CD4-positive, alpha-beta T cell treated with Interleukin-12 subunit alpha and Interleukin-12 subunit beta, for 1 hour (primary cell): ENCODE results near the gene CHRNA10.
"Not testable (repeated sequence)": the region's sequence is repeated elsewhere in the genome, so short reads cannot be mapped to it uniquely, and the experiment has no call there.

ENCODE experiments used
- DNase-seq: peaks from one replicate; pipeline ENCODE4 v3.0.0-alpha.2; 2020

CHRNA10 gene

DNA sequence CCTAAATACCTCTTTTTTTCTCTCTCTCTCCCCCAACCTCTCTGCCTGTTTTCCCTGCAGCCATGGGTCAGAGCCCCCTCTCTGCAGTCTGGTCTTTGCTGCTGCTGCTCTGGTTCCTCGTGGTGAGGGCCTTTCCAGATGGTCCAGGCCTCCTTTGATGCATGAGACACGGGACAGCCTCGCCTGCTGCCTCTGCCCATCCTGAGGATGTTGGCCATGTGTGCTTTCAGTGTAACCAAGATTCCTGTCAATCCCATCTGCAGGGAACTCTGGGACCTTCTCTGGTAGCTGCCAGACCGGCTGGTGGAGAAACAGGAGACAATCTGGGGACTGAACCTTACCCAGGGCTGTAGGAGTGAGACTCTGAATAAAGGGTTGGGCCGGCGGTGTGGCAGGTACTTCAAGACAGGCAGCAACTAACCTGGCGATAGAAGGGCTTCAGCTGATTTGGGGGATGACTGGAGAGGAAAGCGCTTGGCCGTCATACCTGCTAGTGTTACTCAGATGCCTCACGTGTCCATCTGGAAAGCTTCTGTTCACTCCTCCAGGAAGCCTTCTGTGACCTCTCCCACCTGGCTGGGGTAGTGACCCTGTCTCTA is 7.1 kb downstream of the CHRNA10 start:
- DNase-seq: no peak

DNA sequence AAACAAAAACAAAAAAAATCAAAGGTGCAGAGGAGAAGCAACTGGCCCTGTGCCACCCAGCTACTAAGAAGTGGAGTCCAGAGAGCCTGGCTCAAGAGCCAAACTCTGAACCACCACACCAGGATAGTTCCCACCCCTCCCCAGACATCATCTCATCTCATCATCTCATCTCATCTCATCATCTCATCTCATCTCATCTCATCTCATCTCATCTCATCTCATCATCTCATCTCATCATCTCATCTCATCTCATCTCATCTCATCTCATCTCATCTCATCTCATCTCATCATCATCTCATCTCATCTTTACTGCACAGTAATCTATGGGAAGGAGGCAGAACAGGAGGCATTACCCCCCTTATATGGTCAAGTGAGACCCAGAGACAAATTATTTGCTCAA is 8.3 kb downstream of the CHRNA10 start:
- DNase-seq: no peak

DNA sequence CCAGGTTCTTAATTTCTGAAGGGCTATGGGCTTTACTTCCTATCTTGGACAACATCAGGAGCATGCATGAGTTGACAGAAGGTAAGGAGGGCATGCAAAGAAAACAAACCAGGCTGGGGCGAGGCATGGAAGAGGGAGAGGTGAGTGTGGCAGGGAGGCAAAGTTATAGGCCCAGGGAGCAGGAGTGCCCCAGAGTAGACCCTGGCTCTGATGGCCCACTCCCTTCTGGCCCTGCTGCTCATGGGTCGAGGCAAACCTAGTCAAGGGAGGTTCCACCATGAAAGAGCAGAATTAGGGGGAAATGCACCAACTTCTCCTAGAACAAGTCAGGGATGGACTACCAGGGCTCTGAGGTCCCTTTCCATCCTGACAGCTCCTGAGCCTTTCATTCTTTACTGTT is 10.2 kb downstream of the CHRNA10 start:
- no peak for DNase-seq

DNA sequence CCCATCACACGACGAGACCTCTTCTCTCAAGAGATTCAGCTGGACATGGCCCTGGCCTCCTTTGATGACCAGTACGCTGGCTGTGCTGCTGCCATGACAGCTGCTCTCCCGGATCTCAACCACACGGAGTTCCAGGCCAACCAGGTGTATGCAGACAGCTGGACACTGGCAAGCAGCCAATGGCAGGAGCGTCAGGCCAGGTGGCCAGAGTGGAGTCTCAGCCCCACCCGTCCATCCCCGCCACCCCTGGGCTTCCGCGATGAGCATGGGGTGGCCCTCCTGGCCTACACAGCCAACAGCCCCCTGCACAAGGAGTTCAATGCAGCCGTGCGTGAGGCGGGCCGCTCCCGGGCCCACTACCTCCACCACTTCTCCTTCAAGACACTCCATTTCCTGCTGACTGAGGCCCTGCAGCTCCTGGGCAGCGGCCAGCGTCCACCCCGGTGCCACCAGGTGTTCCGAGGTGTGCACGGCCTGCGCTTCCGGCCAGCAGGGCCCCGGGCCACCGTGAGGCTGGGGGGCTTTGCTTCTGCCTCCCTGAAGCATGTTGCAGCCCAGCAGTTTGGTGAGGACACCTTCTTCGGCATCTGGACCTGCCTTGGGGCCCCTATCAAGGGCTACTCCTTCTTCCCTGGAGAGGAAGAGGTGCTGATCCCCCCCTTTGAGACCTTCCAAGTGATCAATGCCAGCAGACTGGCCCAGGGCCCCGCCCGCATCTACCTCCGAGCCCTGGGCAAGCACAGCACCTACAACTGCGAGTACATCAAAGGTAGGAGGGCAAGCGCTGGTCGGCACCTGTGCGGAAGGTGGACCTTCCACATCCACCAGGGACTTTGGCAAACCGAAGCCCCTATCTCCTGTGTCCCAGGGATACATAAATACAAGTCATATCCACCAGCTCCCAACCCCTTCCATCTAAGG is 11.3 kb downstream of the CHRNA10 start:
- DNase-seq: no peak

DNA sequence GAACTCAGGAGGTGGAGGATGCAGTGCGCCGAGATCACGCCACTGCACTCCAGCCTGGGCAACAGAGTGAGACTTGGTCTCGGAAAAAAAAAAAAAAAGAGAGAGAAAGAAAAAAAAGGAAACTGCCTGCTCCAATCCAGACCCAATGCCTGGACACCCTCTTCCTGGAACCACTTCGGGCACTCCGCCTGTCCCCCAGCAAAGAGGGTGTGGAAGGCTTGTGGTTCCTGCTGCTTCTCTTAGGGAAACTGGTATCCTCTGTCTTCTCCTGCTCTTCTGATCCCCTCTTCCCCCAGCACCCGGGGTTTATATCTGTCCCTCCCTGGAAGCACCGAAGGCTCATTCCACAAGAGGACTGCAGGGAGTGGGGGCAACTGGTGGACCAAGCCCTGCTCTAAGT is 12.9 kb downstream of the CHRNA10 start:
- no peak for DNase-seq

DNA sequence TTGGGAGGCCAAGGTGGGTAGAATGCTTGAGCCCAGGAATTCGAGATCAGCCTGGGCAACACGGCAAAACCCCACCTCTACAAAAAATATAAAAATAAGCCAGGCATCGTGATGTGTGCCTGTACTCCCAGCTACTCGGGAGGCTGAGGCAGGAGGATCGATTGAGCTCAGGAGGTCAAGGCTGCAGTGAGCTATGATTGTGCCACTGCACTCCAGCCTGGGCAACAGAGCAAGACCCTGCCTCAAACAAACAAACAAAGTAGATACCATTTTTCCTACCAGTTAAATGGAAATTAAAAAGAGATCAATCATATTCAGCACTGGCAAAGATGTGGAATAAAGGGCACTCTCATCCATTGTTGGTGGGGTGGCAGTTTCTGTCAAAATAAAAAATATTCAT is 13.9 kb downstream of the CHRNA10 start:
- DNase-seq: not testable (repeated sequence)

DNA sequence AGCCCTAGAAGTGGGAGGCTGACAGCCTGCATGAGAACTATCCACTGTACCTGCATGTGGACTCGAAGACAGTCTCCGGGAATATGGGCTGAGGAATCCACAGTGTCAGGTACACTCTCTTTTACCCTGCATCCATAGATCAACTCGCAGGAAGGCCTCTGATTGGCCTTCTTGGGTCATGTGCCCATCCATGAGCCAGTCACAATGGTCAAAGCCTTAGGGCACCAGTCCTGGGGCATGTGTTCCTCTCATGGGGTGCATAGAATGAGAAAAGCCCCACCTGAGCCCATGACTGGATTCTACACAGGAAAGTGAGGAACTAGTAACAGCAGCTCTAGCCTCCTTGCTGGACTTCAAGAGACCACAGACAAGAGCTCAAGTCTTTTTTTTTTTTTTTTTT is 15.6 kb downstream of the CHRNA10 start:
- DNase-seq: no peak

DNA sequence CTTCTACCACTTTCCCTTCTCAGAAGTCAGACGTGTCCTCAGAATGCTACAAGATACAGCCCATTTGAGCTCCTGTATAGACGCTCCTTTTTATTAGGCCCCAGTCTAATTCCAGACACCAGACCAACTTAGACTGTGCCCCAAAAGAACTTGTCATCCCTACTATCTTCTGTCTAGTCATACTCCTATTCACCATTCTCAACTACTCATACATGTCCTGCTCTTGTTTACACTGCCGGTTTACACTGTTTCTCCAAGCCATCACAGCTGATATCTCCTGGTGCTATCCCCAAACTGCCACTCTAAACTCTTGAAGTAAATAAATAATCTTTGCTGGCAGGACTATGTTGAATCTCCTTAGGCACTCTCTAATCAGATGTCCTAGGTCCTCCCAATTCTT is 18.7 kb downstream of the CHRNA10 start:
- DNase-seq: not testable (repeated sequence)

DNA sequence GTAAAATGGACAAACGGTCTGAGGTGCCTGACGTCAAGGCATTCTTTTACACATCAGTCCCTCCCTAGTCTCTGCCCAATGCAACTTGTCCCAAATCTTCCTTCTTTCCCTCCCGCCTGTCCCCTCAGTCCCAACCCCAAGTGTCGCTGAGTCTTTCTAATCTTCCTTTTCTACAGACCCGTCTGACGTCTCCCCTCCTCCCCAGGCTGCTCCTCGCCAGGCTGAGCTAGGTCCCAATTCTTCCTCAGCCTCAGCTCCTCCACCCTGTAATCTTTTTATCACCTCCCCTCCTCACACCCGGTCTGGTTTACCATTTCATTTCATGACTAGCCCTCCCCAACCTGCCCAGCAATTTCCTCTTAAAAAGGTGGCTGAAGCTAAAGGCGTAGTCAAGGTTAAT is 21.8 kb downstream of the CHRNA10 start:
- DNase-seq: not testable (repeated sequence)

DNA sequence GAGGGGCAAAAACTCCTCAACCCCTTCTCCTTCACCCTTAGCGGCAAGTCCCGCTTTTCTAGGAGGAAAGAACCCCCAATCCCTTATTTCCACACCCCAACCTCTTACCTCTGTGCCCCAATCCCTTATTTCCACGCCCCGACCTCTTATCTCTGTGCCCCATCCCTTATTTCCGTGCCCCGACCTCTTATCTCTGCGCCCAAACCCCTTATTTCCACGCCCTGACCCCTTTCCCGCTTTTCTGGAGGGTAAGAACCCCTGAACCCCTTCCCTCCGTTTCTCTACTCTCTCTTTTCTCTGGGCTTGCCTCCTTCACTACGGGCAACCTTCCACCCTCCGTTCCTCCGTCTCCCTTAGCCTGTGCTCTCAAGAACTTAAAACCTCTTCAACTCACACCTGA is 22.3 kb downstream of the CHRNA10 start:
- DNase-seq: not testable (repeated sequence)

DNA sequence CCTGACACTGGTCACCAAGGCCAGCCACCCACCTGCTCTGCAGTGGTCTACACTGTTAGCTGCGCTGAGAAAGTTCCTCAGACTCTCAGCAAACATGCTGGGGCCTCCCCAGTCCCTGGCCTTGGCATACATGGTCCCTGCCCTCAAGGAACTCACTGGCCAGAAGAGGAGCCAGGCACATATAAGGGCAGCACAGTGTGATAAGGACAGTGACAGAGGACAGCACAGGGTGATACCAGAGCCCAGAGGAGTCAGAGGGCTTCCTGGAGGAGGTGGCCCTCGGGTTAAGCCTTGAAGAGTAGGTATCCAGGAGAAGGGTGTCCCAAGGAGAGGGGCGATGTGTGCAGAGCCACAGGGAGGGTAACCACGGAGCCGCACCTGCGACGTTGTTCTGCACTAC is 25.6 kb downstream of the CHRNA10 start:
- DNase-seq: no peak

DNA sequence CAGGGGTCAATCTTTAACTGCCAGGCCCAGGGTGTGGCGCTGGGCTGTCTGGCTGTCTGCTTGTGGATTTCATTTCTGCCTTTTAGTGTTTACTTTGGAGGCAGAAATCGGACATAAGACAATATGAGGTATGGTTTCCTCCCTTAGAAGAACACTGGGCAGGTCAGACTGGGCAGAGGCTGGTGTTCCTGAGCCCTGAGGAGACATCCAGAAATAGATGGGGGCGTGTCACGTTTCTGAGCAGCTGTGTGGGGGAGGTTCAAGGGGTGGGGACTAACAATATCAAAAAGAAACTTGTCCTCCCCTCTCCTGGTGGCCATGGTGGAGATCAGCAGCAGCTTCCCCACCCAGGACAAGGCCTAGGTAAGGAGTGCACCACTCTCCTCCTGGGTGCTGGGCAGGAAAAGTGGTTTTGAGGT is 26.4 kb downstream of the CHRNA10 start, which contains the start of gene ART1:
TSS of gene ART1 (plus strand) at position 312 of the 419 bp plus-strand sequence. CDS start 14,086 bp downstream, outside the sequence.
- no peak for DNase-seq

DNA sequence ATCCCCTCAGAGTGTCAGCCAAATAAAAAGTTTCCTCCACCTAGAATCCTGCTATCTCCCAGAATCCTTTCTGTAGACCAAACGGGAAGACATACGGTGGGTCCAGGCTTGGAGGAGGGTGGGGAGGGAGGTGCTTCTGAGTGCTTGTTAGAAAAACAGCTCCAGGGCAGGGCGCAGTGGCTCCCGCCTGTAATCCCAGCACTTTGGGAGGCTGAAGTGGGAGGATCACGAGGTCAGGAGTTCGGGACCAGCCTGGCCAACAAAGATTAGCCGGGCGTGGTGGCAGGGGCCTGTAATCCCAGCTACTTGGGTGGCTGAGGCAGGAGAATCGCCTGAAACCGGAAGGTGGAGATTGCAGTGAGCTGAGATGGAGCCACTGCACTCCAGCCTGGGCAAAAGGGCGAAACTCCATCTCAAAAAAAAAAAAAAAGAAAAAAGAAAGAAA is 28.1 kb downstream of the CHRNA10 start:
- DNase-seq: not testable (repeated sequence)

DNA sequence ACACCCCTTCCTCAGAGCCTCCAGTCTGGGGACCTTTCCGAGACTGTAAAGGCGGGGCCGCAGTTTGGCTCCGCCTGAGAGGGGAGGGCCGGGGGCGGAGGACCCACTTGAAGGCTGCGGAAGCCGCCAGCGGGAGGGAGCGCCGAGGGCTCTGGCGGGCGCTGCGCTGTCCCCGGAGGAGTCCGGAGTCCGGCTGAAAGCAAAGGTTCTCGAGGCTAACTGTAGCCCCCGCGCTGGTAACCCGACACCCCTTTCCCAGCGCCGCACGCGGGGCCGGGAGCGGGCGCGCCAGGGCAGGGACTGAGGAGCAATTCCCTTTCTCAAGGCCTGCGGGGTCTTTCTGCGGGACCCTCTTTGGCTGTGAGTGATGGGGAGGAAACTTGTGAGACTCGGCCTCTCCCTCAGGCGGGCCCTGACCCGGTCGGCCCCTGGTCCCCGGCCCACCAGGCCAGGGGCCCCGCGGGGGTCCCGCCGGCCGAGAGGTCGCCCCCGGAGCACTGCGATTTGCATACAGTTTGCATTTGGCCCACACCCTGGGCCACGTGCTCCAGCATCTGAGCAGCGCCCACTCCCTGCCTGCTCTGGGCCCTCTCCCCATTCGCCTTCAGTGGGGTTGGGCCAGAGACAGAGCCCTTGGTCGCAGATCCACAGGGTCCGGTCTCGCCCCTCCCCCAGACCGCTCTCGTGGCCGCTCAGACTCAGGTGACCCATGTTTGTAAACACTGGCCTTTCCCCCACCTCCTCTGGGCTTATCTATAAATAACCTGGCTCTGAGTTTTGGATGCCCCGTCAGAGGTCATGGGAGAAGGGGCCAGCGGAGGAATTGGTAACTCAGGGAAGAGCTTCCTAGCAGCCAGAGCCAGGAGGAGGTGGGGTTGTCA is 28.9 kb downstream of the CHRNA10 start:
- DNase-seq: peak; percentile 82

DNA sequence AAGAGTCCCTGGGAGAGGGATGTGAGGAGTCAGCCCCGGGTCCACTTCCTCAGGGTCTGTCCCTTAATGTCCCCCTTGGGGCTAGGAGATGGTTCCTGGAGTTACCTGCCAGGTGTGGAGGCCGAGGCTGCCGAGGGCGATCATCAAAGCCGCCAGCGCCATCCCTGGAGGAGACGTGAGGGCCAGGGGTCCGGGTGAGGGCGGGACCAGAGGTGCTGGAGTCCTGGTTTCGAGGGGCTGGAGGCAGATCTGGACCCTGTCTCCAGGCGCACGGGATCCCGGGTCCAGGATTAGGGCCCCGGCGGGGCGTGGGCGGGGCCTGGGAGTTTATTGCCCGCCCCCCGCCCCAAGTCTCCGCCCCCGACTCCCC is 29.5 kb downstream of the CHRNA10 start, which contains the start of gene ART5:
TSS of gene ART5 (minus strand) at position 292 of the 370 bp plus-strand sequence. CDS start at position 162, 130 bp downstream.
- no peak for DNase-seq

DNA sequence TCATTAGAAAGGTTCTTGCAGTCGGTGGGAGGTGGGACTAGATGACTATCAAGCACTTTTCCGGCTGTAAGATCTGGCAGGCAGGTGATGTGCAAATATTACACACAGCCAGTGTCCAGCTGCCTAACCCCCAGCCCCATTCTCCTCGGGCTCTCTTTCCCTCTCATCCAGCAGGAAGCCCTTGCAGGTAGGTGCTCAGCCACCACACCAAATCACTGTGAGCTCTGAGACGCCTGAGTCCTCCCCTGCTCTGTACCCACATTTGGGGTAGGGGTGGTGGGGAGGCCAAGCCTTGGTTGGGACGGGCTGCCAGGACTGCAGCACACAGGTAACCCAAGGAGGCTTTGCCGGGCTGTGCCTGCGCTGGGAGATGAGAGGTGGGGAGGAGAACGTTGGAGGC is 30.0 kb downstream of the CHRNA10 start:
- no peak for DNase-seq

DNA sequence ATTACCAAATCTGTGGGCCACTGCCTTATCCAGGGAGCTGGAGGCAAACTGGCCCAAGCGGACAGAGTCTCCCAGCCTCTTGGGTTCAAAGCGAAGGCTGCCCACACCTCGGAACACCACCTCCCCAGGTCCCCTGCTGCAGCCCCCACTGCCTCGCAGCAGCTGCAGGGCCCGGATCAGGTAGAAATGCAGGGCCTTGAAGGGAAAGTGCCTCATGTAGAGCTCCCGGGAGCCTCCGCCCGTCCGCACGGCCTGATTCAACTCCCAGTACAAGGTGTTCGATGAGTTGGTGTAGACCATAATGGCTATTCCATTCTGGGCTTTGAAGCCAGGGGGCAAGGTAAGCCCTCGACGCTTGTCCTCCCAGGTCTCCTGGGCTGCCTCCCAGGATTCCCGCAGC is 31.3 kb downstream of the CHRNA10 start:
- no peak for DNase-seq

DNA sequence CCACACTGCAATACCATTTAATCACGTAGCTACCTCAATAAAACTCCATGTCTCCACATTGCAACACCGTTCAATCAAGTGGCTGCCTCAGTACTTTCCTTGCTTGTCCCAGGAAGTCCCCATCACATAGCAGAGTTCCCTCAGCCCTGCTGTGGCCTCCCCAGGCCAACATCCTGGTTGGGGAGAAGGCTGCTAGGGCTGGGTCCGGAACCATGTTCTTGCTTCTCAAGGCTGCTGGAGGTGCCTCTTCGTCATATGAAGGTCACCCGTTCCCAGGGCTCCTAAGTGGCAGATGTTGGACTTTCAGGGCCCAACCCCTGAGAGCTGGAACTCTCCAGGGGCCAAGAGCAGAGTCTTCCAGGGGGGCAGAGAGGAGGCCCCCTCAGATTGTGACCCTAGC is 32.7 kb downstream of the CHRNA10 start:
- DNase-seq: no peak

DNA sequence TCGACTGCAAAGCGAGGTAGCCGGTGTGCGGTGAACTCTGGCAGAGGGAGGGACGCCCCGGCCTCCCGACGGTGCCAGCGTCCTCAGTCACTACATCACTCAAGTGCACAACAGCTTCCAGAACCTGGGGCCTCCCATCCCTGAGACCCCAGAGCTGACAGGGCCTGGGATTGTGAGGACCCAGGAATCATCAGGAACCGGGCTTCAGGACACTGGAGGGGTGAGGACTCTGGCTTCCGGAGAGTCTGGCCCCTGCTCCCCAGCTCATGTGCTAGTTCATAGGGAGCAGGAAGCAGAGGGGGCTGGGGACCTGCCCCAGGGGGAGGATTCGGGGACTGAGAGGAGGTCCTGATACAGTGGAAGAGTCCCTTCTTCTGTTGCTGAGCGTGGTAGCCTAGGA is 34.0 kb downstream of the CHRNA10 start:
- DNase-seq: no peak

DNA sequence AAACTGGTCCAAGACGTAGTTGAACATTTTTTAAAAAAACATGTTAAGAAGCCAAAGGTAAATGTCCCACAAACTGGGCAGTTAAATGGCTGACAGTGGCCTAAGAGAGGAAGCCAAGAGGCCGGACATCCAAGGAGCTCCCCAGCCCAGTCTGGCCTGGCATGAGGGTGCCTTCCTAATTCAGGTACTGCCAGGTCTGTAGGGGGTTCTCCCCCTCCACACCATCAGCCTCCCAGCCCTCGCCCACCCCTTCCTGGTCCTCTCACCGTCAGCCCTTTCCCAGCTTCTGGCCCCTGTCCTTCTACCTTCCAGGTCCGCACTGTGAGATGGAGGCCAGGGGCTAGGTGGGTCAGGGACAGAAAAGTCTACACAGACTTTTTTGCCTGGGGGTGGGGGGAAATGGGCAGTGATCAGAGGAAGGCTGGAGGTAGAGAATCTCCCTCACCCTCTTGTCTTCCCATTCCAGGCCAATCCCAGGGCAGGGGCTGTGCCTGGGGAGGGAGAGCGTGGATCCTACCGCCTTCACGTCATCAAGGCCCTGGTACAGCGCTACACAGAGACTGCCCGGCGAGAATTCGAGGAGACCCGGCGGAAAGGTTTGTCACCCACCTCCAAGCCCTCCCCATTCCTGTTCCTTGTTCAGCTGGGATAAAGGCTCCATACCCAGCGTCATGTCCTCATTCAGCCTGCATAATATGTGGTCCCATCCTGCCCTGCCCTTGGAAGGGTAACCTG is 35.4 kb downstream of the CHRNA10 start:
- no peak for DNase-seq

DNA sequence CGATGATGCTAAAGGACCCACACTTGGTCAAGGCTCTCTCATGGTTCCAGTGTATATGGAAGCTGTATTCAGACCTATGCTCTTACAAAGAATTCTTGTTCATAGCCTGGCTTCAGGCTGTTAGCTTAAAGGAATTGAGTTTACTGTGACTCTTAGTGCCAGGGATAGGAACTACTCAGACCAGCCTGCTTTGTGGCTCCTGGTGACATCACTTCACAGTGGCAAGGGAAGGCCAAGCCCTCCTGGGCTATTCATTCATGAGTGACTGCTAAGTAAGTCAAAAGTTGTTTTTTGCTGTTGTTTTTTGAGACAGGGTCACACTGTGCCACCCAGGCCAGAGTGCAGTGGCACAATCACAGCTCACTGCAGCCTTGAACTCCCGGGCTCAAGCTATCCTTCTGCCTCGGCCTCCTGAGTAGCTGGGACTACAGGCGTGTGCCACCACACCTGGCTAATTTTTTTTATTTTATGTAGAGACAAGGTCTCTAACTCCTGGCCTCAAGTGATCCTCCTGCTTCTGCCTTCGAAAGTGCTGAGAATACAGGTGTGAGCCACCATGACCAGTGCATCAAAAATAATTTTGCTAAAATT is 39.0 kb downstream of the CHRNA10 start:
- no peak for DNase-seq

DNA sequence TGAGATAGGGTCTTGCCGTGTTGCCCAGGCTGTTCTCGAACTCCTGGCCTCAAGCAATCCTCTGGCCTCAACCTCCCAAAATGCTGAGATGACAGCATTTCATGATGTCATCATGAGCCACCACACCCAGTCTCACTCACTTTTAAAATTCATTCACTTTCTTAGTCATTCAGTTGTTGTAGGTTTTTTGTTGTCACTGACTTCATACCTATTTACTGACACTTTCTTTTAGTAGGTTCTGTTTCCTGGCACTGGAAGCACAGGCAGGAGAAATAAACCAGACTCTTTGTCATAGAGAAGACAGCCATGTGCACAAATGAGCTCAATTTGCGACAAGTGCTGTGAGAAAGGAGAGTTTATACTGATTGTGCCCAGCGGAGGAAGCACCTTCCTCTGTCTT is 39.9 kb downstream of the CHRNA10 start:
- no peak for DNase-seq
